Calu3 (cell line): ENCODE measurements around the gene TNFSF15. TPM values are rescaled to one million over a fixed set of nuclear protein-coding genes. Genes with fewer than 3 reads are reported as not detected.

Experiments used
- BruUV-seq: library from RNA; stranded (reverse); fragments of 400-500 nt; replicated peaks from 2 replicates; lab custom pipeline; 2021; lab: Mats Ljungman, UMichigan
- CTCF ChIA-PET: fragments of 300-600 bp; sonication (Branson Sonifier 250); formaldehyde crosslinking; loops from one replicate; lab custom pipeline; 2022; ENCODE audit warnings: antibody characterized with exemption; lab: Charles Lee
- DNase-seq: peaks from one replicate; pipeline ENCODE4 v3.0.0; 2022
- H3K27ac Mint-ChIP-seq: one replicate; pipeline ENCODE4 v1.8.0; 2022; ENCODE audit warnings: mixed read lengths; ENCODE audit not compliant: unreplicated experiment
- H3K27me3 Mint-ChIP-seq: one replicate; pipeline ENCODE4 v1.8.0; 2022; ENCODE audit warnings: mixed read lengths; ENCODE audit not compliant: unreplicated experiment
- H3K36me3 Mint-ChIP-seq: one replicate; pipeline ENCODE4 v1.8.0; 2022; ENCODE audit warnings: mild to moderate bottlenecking, moderate library complexity, mixed read lengths; ENCODE audit not compliant: insufficient read depth, unreplicated experiment
- H3K4me1 Mint-ChIP-seq: one replicate; pipeline ENCODE4 v1.8.0; 2022; ENCODE audit warnings: mild to moderate bottlenecking, low read depth, mixed read lengths; ENCODE audit not compliant: unreplicated experiment
- H3K4me3 Mint-ChIP-seq: one replicate; pipeline ENCODE4 v1.8.0; 2022; ENCODE audit warnings: mild to moderate bottlenecking, low read depth, moderate library complexity, mixed read lengths; ENCODE audit not compliant: unreplicated experiment
- H3K9me3 Mint-ChIP-seq: one replicate; pipeline ENCODE4 v1.8.0; 2022; ENCODE audit warnings: low read depth, mixed read lengths; ENCODE audit not compliant: unreplicated experiment
- CTCF ChIP-seq: fragments of 200-600 bp; IDR thresholded peaks from one replicate; pipeline ENCODE4 v1.8.0; 2022; ENCODE audit warnings: antibody characterized with exemption; ENCODE audit not compliant: unreplicated experiment
- intact Hi-C: fragments of 100-400 bp; cut with micrococcal nuclease; formaldehyde crosslinking; loops from one replicate; pipeline ENCODE4 v1.10.0; 2022; ENCODE audit not compliant: unreplicated experiment
- total RNA-seq: library from RNA; stranded (reverse); gene quantifications from 2 replicates; pipeline ENCODE4 v1.2.3, GENCODE V29; 2022

Gene TNFSF15
- total RNA-seq, 1 experiment from 2014 or later = 4.9 TPM

GRCh38 chr9:114849450-114849849, 43.6 kb upstream of the TNFSF15 start:
- BruUV-seq = no TSS peak
- CTCF ChIA-PET = no interaction called here
- H3K9me3 Mint-ChIP-seq = no peaks in the 10 kb centered on the region
- intact Hi-C loops = no loop called here
- DNase-seq = no peak
- no peak overlapping the region for H3K4me3 Mint-ChIP-seq
- H3K4me1 Mint-ChIP-seq = peaks cover 19% of the 10 kb centered on the region
- no peak for TF ChIP-seq CTCF
- H3K36me3 Mint-ChIP-seq = no peaks in the 10 kb centered on the region
- H3K27ac Mint-ChIP-seq = no peak overlapping the region
- H3K27me3 Mint-ChIP-seq = no peaks in the 10 kb centered on the region

- intact Hi-C loops = no loop called here
- CTCF ChIA-PET = no interaction called here
- H3K4me3 Mint-ChIP-seq = no peak overlapping the region
- no peaks in the 10 kb centered on the region for H3K27me3 Mint-ChIP-seq
- no peaks in the 10 kb centered on the region for H3K9me3 Mint-ChIP-seq
- H3K27ac Mint-ChIP-seq = no peak overlapping the region
- peaks cover 11% of the 10 kb centered on the region for H3K4me1 Mint-ChIP-seq
- TF ChIP-seq CTCF = no peak
- no peak for DNase-seq
- no peaks in the 10 kb centered on the region for H3K36me3 Mint-ChIP-seq
- BruUV-seq = no TSS peak
Observed at GRCh38 chr9:114847492-114848417, 41.9 kb upstream of the TNFSF15 start.

- H3K36me3 Mint-ChIP-seq = no peaks in the 10 kb centered on the region
- intact Hi-C loops = no loop called here
- H3K27ac Mint-ChIP-seq = no peak overlapping the region
- no peaks in the 10 kb centered on the region for H3K27me3 Mint-ChIP-seq
- BruUV-seq = no TSS peak
- CTCF ChIA-PET = no interaction called here
- H3K4me1 Mint-ChIP-seq = no peaks in the 10 kb centered on the region
- no peak for DNase-seq
- H3K9me3 Mint-ChIP-seq = peaks cover 5% of the 10 kb centered on the region
- TF ChIP-seq CTCF = no peak
- no peak overlapping the region for H3K4me3 Mint-ChIP-seq
Observed at GRCh38 chr9:114845373-114845772, 39.5 kb upstream of the TNFSF15 start.

- Mint-ChIP-seq H3K4me3 (no peak overlapping the region), H3K27me3 (no peaks in the 10 kb centered on the region), H3K4me1 (no peaks in the 10 kb centered on the region), H3K36me3 (no peaks in the 10 kb centered on the region), H3K9me3 (peaks cover 5% of the 10 kb centered on the region), H3K27ac (no peak overlapping the region)
- DNase-seq = no peak
- intact Hi-C loops = no loop called here
- no TSS peak for BruUV-seq
- no peak for TF ChIP-seq CTCF
- CTCF ChIA-PET = no interaction called here
Observed at GRCh38 chr9:114844766-114845165, 38.9 kb upstream of the TNFSF15 start.
